Cardiac fibroblast (primary cell): ENCODE data around the gene LRRC61.

Experiments used
- DNase-seq, 2 donors: peaks; one replicate each; pipeline versions ENCODE4 v3.0.0 to v3.0.0-alpha.2; 2010; ENCODE audit warnings: low read depth in 2 of 2
- H3K4me3 ChIP-seq, 2 donors: replicated peaks in 1 of 2; 1 replicate in 1 of 2; 2 replicates in 1 of 2; pipeline ENCODE4 v1.5.1; 2011; ENCODE audit warnings: low read depth in 2 of 2, low read length in 2 of 2, mild to moderate bottlenecking in 2 of 2, moderate library complexity in 1 of 2
- CTCF ChIP-seq: IDR thresholded peaks from one replicate; pipeline ENCODE4 v1.5.1; 2011; ENCODE audit warnings: low read depth, mild to moderate bottlenecking, low read length, inconsistent platforms

The LRRC61 gene

DNA sequence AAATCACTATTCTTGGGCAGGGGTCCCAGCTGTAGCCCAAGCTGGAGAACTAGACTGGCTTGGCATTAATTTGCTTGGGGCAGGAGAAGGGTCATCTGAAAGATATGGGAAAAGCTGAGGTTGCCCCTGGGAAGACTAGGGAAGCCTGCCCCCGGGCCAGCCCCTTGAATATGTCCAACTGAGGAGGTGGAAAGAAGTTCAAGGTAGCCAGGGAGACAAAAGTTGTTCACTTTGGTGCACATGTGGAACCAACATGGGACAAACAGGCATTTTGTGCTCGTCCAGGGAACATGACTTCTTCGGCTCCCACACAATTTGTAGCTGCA is 1.4 kb upstream of the LRRC61 start:
- no peak for TF ChIP-seq CTCF
- DNase-seq = no peak
- no peak overlapping the region for H3K4me3 ChIP-seq

DNA sequence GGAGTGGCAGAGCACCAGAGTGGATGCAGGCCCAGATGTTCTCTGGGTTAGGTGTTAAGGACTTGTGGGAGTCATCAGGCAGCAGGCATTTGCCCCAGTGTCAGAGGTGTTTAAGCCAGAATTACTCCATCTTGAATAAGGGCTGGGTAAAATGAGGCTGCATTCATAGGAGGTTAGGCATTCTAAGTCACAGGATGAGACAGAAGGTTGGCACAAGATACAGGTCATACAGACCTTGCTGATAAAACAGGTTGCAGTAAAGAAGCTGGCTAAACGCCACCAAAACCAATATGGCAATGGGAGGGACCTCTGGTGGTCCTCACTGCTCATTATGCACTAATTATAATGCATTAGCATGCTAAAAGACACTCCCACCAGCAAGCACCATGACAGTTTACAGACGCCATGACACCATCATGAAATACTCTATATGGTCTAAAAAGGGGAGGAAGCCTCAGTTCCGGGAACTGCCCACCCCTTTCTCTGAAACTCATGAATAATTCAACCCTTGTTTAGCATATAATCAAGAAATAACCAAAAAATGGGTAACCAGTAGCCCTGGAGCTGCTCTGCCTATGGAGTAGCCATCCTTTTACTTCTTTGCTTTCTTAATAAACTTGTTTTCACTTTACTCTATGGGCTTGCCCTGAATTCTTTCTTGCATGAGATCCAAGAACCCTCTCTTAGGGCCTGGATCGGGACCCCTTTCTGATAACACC is 882 bp upstream of the LRRC61 start:
- TF ChIP-seq CTCF = no peak

DNA sequence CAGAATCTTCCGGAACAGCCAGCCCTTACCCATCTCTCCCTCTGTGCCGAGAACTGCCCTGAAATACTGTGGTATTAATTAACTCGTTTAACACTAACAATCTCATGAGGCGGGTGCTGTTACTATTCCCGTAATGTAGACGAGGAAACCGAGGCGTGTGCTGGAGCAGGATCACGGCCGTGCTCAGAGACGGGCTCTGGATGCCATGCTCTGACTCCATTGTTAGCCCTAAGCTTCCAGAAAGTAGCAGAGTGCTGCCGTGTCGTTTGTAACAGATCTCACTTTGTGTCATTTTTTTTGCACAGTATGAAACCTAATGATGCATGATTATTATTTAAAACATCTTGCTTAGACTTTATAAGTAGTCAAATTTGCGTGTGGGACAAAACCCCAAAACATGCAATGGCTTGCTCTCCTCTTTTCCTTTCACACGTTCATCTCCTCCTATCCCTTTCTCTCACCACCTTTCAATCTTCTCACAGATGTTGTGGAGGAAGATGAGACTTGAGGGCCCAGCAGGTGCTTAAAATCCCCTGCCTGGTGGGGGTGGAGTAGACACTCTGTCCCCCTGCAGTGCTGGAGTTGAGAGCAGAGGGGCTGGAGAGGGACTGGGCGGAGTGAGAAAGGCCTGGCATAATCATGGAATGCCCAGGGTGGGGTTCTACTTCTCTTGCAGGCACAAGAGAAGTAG is 672 bp downstream of the LRRC61 start:
- TF ChIP-seq CTCF = no peak
- DNase-seq = no peak
- H3K4me3 ChIP-seq = no peak overlapping the region

More for the DNA sequence above, 882 bp upstream of the LRRC61 start:
- DNase-seq = no peak
- H3K4me3 ChIP-seq = no peak overlapping the region

- no peak overlapping the region for H3K4me3 ChIP-seq
Measured at GRCh38 chr7:150324373-150324961, 1.3 kb downstream of the LRRC61 start.

GRCh38 chr7:150325110-150325611 is 2.0 kb downstream of the LRRC61 start:
- no peak overlapping the region for H3K4me3 ChIP-seq
- TF ChIP-seq CTCF = no peak
- DNase-seq = peak; percentile 56 to 83

More at GRCh38 chr7:150324373-150324961, 1.3 kb downstream of the LRRC61 start:
- TF ChIP-seq CTCF = no peak
- peak in 1 of 2 donors; percentile 15 for DNase-seq

- H3K4me3 ChIP-seq = no peak overlapping the region
- no peak for TF ChIP-seq CTCF
- DNase-seq = no peak
Measured at GRCh38 chr7:150325901-150326300, 2.7 kb downstream of the LRRC61 start.
